ENCODE results near the gene BMPR1A.

Gene BMPR1A

DNA sequence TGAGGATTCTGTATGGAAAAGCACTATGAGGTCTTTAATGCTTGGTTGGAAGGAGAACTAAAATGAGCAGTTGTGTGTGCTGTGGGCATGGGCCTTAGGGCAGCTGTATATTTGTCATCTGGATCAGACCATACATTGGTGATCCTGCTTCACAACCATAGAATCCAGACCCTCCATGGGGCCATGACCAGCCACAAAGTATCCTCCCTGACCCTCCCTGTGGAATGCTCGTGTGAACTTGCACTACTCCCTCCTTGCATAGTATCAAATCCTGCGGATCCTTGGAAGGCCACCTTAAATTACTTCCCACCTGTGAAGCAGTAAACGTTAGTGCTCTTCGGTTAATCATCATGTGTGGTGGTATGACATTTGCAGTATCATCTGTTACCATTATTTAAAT, 67.1 kb downstream of the BMPR1A start:
- Mint-ChIP-seq H3K4me1 (ENCODE audit: low read depth) (peaks cover 1% of the 10 kb centered on the region), H3K36me3 (no peaks in the 10 kb centered on the region), H3K4me3 (no peak overlapping the region), H3K9me3 (ENCODE audit: low read depth) (no peaks in the 10 kb centered on the region), H3K27ac (no peak overlapping the region), H3K27me3 (no peaks in the 10 kb centered on the region)

DNA sequence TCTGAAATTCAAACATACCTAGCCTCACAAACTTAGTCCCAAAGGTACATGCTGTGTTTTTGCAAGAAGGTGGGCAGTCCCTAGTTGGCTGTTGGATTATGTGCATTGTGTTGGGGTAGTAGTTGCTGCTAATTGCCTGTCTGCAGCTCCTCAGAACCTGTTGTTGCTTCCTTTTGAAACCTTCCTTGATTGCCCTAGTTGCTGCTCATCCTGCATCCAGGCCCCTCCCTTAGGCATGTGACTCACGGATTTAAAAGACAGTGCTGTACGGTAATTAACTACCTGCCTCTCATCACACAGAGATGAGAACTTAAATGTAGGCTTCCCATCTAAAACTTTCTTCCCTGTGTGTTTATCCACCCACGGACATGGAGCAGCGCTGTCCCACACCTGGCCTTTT, 67.7 kb downstream of the BMPR1A start:
- H3K4me1 Mint-ChIP-seq (ENCODE audit: low read depth) = peaks cover 1% of the 10 kb centered on the region
- H3K27ac Mint-ChIP-seq = no peak overlapping the region

DNA sequence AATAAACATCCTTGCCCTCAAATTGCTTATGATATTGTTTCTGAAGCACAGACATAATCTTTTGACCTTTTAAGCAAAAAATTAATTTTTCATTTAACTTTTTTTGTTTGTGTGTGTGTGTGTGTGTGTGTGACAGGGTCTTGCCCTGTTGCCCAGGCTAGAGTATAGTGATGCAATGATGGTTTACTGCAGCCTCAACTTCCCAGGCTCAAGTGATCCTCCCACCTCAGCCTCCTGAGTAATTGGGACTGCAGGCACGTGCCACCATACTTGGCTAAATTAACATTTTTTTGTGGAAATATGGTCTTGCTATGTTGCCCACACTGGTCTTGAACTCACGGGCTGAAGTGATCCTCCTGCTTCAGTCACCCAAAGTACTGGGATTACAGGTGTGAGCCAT, 68.9 kb downstream of the BMPR1A start:
- Mint-ChIP-seq H3K4me3 (no peak overlapping the region), H3K9me3 (ENCODE audit: low read depth) (no peaks in the 10 kb centered on the region), H3K27ac (no peak overlapping the region), H3K4me1 (ENCODE audit: low read depth) (peaks cover 1% of the 10 kb centered on the region), H3K36me3 (no peaks in the 10 kb centered on the region), H3K27me3 (no peaks in the 10 kb centered on the region)

More for the DNA sequence above, 67.7 kb downstream of the BMPR1A start:
- Mint-ChIP-seq H3K27me3 (no peaks in the 10 kb centered on the region), H3K9me3 (ENCODE audit: low read depth) (no peaks in the 10 kb centered on the region), H3K4me3 (no peak overlapping the region), H3K36me3 (no peaks in the 10 kb centered on the region)

DNA sequence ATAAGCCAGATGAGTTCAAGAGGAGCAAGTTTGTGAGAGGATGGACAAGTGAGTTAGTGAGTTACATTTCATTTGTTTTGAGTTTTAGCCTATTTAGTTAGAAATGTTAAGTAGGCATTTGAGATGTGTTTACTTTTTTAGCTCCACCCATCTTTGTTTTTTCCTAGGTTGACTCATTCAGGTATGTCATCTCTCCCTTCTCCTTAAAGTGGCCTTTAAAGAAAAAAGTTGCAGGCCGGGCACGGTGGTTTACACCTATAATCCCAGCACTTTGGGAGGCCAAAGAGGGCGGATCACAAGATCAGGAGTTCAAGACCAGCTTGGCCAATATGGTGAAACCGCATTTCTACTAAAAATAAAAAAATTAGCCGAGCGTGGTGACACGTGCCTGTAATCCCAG, 71.2 kb downstream of the BMPR1A start:
- Mint-ChIP-seq H3K36me3 (no peaks in the 10 kb centered on the region), H3K27ac (no peak overlapping the region), H3K27me3 (no peaks in the 10 kb centered on the region), H3K4me1 (ENCODE audit: low read depth) (no peaks in the 10 kb centered on the region), H3K9me3 (ENCODE audit: low read depth) (no peaks in the 10 kb centered on the region), H3K4me3 (no peak overlapping the region)

DNA sequence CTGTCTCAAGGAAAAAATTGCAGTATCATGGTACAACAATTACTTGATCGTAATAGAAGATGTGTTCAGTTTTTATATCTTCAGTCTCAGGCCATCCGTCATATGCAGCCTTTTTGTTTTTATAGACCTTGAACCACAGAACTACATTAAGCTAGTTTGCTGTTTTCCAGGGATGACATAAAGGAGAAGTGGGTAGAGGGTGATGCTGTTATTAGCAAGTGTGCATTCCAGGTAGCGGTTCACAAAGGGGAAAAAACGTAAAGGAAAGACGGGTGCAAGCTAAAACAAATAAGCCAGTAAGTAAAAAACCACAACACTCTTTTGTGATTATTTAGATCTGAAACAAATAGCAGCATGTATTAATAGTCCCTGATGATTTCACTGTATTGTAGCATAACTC, 71.7 kb downstream of the BMPR1A start:
- no peak overlapping the region for H3K27ac Mint-ChIP-seq
- no peak overlapping the region for H3K4me3 Mint-ChIP-seq
- no peaks in the 10 kb centered on the region for H3K9me3 Mint-ChIP-seq (ENCODE audit: low read depth)
- no peaks in the 10 kb centered on the region for H3K36me3 Mint-ChIP-seq
- no peaks in the 10 kb centered on the region for H3K4me1 Mint-ChIP-seq (ENCODE audit: low read depth)
- H3K27me3 Mint-ChIP-seq = no peaks in the 10 kb centered on the region

DNA sequence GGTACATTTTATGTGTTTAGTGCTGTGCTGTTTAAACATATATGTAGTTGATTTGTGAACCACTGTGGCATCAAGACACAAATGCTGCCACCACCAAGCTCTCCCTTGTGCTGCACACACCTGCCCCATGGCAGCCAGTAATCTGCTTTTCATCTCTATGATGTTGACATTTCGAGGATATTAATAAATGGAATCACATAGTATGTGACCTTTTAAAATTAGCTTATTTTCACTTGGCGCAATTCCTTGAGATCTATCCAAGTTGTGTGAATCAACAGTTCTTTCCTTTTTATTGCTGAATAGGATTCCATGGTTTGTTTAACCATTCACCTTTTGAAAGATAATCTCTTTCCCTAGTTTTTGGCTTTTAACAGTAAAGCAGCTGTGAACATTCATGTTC, 73.1 kb downstream of the BMPR1A start:
- H3K4me3 Mint-ChIP-seq = no peak overlapping the region
- H3K9me3 Mint-ChIP-seq (ENCODE audit: low read depth) = no peaks in the 10 kb centered on the region
- H3K27ac Mint-ChIP-seq = no peak overlapping the region
- H3K27me3 Mint-ChIP-seq = no peaks in the 10 kb centered on the region
- H3K4me1 Mint-ChIP-seq (ENCODE audit: low read depth) = no peaks in the 10 kb centered on the region
- H3K36me3 Mint-ChIP-seq = no peaks in the 10 kb centered on the region

DNA sequence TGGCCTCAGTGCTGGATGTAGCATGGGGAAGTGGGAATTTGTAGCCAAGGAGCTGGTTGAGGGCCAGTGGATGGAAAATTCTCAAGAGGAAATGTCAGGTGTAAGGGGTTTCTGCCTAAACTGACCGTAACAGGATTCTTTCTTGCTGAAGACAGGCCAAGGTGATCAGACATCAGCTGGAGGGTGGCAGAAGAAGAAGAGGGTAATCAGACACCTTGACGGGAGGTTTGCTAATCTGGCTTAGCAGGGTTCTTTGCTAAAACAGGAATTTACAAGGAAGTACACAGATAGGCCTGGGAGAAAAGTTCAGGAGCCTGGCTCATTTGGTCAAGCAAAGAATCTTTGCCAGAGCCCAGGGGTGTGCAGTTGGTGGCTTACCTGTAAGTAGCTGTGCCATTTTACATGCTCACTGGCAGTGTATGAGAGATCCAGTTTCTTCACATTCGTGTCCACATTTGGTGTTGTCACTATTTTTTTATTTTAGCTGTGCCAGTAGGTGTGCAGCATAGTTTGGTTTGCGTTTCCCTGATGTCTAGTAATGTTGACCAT, 73.7 kb downstream of the BMPR1A start:
- no peak overlapping the region for H3K27ac Mint-ChIP-seq
- H3K27me3 Mint-ChIP-seq = no peaks in the 10 kb centered on the region
- peaks cover 2% of the 10 kb centered on the region for H3K4me1 Mint-ChIP-seq (ENCODE audit: low read depth)
- H3K36me3 Mint-ChIP-seq = peaks cover 3% of the 10 kb centered on the region
- no peaks in the 10 kb centered on the region for H3K9me3 Mint-ChIP-seq (ENCODE audit: low read depth)
- H3K4me3 Mint-ChIP-seq = no peak overlapping the region

DNA sequence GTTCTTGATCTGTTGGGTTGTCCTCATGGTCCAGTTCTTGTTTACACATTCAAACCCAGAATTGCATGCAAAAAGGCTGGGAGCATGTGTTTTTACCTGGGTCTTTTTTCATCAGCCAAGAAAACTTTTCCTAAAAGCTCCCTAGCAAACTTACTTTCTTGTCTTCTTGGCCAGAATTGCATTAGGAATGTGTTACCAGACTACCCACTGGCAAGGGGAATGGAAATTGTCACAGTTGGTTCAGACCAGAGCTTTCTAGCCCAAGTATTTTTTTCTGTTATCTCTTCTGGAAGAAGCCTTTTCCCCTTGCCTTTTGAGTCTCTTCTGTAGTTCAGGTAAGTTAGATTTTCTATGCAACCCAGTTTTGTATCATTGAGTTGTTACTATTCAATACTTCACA, 77.5 kb downstream of the BMPR1A start:
- Mint-ChIP-seq H3K36me3 (peaks cover 3% of the 10 kb centered on the region), H3K4me1 (ENCODE audit: low read depth) (peaks cover 5% of the 10 kb centered on the region), H3K9me3 (ENCODE audit: low read depth) (no peaks in the 10 kb centered on the region), H3K27me3 (no peaks in the 10 kb centered on the region), H3K4me3 (no peak overlapping the region), H3K27ac (no peak overlapping the region)

DNA sequence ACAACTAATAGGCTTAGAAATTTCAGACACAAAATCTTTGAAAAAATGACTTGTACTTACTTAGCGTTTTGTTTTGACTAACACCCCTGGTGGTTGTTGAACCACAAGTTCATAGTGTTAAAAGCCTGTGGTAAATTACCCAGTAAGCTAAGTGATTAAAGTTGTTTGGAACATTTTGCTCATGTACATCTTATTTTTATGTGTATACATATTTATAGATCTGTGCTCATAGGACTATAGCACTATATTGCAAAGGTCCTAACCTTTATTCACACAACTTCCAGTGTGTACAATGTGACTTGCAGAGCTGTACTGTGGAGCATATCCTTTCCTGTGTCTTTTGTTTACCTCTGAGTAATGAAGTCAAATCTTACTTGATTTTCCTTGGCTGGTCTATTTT, 79.6 kb downstream of the BMPR1A start:
- no peak overlapping the region for H3K27ac Mint-ChIP-seq
- H3K9me3 Mint-ChIP-seq (ENCODE audit: low read depth) = no peaks in the 10 kb centered on the region
- H3K4me1 Mint-ChIP-seq (ENCODE audit: low read depth) = peaks cover 5% of the 10 kb centered on the region
- H3K27me3 Mint-ChIP-seq = no peaks in the 10 kb centered on the region
- H3K4me3 Mint-ChIP-seq = no peak overlapping the region
- H3K36me3 Mint-ChIP-seq = peaks cover 8% of the 10 kb centered on the region

DNA sequence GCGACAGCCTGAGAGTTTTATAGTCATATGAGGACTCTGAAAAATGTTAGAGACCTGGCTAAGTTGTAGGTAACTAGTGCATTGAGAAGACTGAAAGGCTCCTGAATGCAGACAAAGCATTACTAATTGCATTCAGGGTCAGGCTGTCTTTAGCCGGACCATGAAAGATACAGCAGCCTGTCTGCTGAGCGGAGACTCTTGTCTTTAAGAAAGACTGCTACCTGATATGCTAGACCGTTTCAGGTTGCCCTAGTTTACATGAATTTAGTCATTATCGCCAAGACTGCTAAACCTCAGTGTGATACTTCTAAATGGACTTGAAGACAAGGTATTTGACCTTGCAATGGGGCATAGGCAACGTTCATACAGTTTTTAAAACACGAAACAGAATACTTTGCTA, 81.2 kb downstream of the BMPR1A start:
- H3K9me3 Mint-ChIP-seq (ENCODE audit: low read depth) = no peaks in the 10 kb centered on the region
- no peak overlapping the region for H3K4me3 Mint-ChIP-seq
- peaks cover 9% of the 10 kb centered on the region for H3K36me3 Mint-ChIP-seq
- H3K27ac Mint-ChIP-seq = no peak overlapping the region
- no peaks in the 10 kb centered on the region for H3K27me3 Mint-ChIP-seq
- H3K4me1 Mint-ChIP-seq (ENCODE audit: low read depth) = peaks cover 5% of the 10 kb centered on the region

DNA sequence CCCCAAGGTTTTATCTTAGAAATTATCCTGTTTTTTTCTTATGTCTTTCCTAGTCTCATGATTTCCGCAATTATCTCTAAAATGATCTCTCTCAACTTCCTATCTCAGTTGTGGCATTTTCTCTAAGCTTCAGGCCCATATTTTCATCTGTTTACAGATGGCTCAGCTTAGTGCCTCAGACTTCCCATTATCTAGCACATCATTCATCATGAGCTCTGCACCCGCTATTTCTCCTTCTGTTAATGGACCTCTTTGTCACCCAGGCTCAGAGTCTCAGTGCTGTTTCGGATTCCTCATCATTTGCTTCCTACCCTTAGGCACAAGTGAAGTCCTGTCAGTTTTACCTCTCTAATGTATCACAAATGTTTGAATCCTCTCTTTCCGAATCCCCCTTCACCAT, 84.1 kb downstream of the BMPR1A start:
- Mint-ChIP-seq H3K36me3 (peaks cover 13% of the 10 kb centered on the region), H3K27me3 (no peaks in the 10 kb centered on the region), H3K27ac (no peak overlapping the region)

DNA sequence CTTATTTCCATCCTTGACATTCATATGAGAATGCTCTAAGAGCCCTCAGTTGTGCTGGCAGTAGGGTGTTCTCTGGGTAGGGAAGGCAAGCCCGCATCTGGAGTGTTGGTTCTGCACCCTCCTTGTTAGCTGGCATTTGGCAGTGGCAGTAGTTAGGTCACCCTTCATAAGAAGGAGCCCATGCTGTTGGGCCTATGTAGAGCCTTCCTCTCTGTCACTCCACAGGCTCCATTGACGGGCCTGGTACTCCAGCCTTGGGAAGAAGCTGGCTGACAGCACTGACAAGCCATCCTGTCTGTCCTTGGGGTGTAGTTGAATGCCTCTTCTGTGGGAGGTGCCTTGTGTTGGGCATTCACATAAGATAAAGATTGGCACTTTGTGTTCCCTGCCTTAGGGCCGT, 89.7 kb downstream of the BMPR1A start:
- Mint-ChIP-seq H3K27ac (no peak overlapping the region), H3K36me3 (peaks cover 9% of the 10 kb centered on the region), H3K4me1 (ENCODE audit: low read depth) (no peaks in the 10 kb centered on the region), H3K27me3 (no peaks in the 10 kb centered on the region), H3K4me3 (no peak overlapping the region), H3K9me3 (ENCODE audit: low read depth) (no peaks in the 10 kb centered on the region)

More for the DNA sequence above, 84.1 kb downstream of the BMPR1A start:
- Mint-ChIP-seq H3K4me3 (no peak overlapping the region), H3K9me3 (ENCODE audit: low read depth) (no peaks in the 10 kb centered on the region), H3K4me1 (ENCODE audit: low read depth) (peaks cover 3% of the 10 kb centered on the region)

DNA sequence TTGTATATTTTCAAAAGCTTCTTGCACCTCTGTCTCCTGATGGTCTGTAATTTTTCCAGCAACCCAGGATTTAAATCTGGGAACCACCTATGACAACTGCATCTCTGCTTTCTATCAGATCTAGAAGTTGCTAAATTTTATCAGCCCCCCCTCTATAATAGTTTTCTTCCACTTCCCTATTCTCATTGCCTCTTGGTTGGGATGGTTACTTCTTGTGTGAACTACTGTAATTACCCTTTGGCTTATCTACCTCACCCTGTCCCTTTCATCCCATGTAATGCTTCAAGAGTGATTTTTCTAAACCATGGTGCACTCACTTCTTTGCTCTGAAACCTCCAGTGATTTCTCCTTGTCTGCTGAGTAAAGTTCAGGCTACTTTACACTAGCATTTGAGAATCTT, 92.3 kb downstream of the BMPR1A start:
- no peaks in the 10 kb centered on the region for H3K9me3 Mint-ChIP-seq (ENCODE audit: low read depth)
- no peak overlapping the region for H3K27ac Mint-ChIP-seq
- no peak overlapping the region for H3K4me3 Mint-ChIP-seq
- H3K36me3 Mint-ChIP-seq = peaks cover 11% of the 10 kb centered on the region
- no peaks in the 10 kb centered on the region for H3K27me3 Mint-ChIP-seq
- no peaks in the 10 kb centered on the region for H3K4me1 Mint-ChIP-seq (ENCODE audit: low read depth)

DNA sequence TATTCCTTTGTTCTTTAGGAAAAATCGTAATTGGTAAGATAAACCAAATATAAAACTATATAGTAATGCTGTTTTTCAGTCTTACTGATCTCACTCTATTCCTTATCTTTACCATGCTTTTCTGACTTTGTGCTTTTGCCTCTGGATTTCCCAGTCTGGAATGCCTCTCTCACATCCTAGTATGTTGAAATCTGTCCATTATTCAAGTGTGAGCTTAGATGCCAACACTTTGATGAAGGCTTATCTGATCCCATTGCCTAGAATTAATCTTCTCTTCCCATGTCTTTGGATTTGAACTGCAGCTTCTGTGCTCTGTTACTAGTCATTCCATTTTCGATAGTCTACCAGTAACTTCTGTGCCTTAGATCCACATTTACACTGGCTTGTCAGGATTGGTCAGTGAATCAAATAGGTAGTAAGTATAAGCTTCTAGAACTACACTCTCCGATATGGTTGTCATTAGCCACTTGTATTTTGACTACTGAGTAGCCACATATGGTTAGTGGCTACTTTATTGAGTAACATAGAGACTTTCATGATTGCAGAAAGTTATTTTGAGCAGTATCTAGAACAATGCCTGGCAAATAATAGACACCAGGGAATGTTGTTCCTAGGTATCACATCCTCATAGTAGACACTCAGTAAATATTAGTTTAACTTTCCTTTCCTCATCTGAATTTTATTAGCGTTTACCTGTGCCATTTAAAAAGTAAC, 92.9 kb downstream of the BMPR1A start:
- Mint-ChIP-seq H3K9me3 (ENCODE audit: low read depth) (no peaks in the 10 kb centered on the region), H3K27ac (no peak overlapping the region), H3K4me3 (no peak overlapping the region), H3K4me1 (ENCODE audit: low read depth) (no peaks in the 10 kb centered on the region), H3K27me3 (no peaks in the 10 kb centered on the region), H3K36me3 (peaks cover 10% of the 10 kb centered on the region)

DNA sequence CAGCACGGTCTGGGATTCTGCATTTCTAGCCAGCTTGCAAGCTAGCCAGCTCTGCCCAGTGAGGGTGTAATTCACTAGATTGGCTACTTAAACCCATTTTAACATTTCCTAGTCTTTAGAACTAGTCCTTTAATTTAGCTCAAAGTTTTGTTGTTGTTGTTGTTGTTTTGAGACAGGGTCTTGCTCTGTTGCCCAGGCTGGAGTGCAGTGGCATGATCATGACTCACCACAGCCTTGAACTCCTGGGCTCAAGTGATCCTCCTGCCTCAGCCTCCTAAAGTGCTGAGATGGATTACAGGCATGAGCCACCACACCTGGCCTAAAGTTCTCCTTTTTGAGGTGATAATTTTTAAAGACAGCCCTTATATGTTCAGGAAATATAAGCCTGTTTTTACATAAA, 94.1 kb downstream of the BMPR1A start:
- Mint-ChIP-seq H3K36me3 (peaks cover 10% of the 10 kb centered on the region), H3K9me3 (ENCODE audit: low read depth) (no peaks in the 10 kb centered on the region), H3K27me3 (no peaks in the 10 kb centered on the region), H3K4me1 (ENCODE audit: low read depth) (no peaks in the 10 kb centered on the region), H3K27ac (no peak overlapping the region), H3K4me3 (no peak overlapping the region)
